RWPE2 (cell line): ENCODE data around the gene NMRK1.
A peak's percentile ranks its signal among the peaks of the same experiment; 100 is the strongest.

Experiments
- ATAC-seq: fragments of 200-7000 bp; cut with Tn5 transposase; 3 replicates; pipeline ENCODE4 v1.9.1; 2021; ENCODE audit warnings: low read depth
- DNase-seq: peaks from one replicate; pipeline ENCODE4 v3.0.0-alpha.2; 2020; ENCODE audit warnings: low spot score
- H3K27ac ChIP-seq: fragments of 450-650 bp; 2 replicates; pipeline ENCODE4 v1.5.1; 2017; ENCODE audit warnings: mild to moderate bottlenecking; ENCODE audit not compliant: poor library complexity, severe bottlenecking
- H3K27me3 ChIP-seq: fragments of 250-450 bp; sonication (Bioruptor Pico); 2 replicates; pipeline ENCODE4 v1.5.1; 2021; ENCODE audit warnings: mild to moderate bottlenecking, moderate library complexity; ENCODE audit not compliant: insufficient read depth, poor library complexity, severe bottlenecking
- H3K36me3 ChIP-seq: fragments of 250-450 bp; sonication (Bioruptor Pico); 2 replicates; pipeline ENCODE4 v1.5.1; 2020; ENCODE audit warnings: low read depth, mild to moderate bottlenecking, moderate library complexity
- H3K4me1 ChIP-seq: fragments of 250-450 bp; sonication (Bioruptor Pico); 2 replicates; pipeline ENCODE4 v1.5.1; 2021; ENCODE audit warnings: mild to moderate bottlenecking, moderate library complexity; ENCODE audit not compliant: insufficient read depth, poor library complexity, severe bottlenecking
- H3K4me3 ChIP-seq: fragments of 250-450 bp; sonication (Bioruptor Pico); 2 replicates; pipeline ENCODE4 v1.5.1; 2021; ENCODE audit warnings: mild to moderate bottlenecking, moderate library complexity; ENCODE audit not compliant: severe bottlenecking
- H3K9me3 ChIP-seq: fragments of 250-450 bp; sonication (Bioruptor Pico); 2 replicates; pipeline ENCODE4 v1.5.1; 2021; ENCODE audit warnings: mild to moderate bottlenecking, moderate library complexity; ENCODE audit not compliant: severe bottlenecking
- TF ChIP-seq, protein P1 (sequence below): fragments of 450-650 bp; IDR thresholded peaks from one replicate; pipeline ENCODE4 v1.5.1; 2017; ENCODE audit warnings: mild to moderate bottlenecking, moderate library complexity; ENCODE audit not compliant: poor library complexity, severe bottlenecking

NMRK1 gene

DNA sequence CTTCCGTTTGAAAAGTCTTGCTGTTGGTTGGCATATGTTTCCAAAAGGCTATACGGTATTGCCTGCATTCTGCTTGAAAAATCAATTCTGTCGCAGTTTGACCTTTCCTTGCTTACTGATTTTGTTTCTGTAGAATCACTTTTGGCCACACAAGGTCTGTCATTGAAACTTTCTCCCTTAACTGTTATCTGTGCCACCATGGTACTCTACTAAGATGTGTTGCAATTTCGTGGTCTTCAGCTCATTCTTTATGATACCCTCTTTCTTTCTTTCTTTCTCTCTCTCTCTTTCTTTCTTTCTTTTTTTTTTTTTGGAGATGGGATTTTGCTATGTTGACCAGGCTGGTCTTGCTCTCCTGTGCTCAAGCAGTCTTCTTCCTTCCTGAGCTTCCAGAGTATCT is 4.8 kb upstream of the NMRK1 start:
- no peak overlapping the region for H3K27ac ChIP-seq
- no peak for ATAC-seq
- TF ChIP-seq, protein P1, sequence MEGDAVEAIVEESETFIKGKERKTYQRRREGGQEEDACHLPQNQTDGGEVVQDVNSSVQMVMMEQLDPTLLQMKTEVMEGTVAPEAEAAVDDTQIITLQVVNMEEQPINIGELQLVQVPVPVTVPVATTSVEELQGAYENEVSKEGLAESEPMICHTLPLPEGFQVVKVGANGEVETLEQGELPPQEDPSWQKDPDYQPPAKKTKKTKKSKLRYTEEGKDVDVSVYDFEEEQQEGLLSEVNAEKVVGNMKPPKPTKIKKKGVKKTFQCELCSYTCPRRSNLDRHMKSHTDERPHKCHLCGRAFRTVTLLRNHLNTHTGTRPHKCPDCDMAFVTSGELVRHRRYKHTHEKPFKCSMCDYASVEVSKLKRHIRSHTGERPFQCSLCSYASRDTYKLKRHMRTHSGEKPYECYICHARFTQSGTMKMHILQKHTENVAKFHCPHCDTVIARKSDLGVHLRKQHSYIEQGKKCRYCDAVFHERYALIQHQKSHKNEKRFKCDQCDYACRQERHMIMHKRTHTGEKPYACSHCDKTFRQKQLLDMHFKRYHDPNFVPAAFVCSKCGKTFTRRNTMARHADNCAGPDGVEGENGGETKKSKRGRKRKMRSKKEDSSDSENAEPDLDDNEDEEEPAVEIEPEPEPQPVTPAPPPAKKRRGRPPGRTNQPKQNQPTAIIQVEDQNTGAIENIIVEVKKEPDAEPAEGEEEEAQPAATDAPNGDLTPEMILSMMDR = no peak

GRCh38 chr9:75090579-75090978 is 2.6 kb upstream of the NMRK1 start:
- TF ChIP-seq, protein P1 = no peak
- Histone ChIP-seq H3K4me3 (no peak overlapping the region), H3K27me3 (no peaks in the 10 kb centered on the region), H3K4me1 (peaks cover 12% of the 10 kb centered on the region), H3K27ac (no peak overlapping the region), H3K9me3 (no peaks in the 10 kb centered on the region), H3K36me3 (no peaks in the 10 kb centered on the region)
- ATAC-seq = no peak
- DNase-seq = no peak

More for the DNA sequence above, 4.8 kb upstream of the NMRK1 start:
- H3K36me3 ChIP-seq = no peaks in the 10 kb centered on the region
- no peaks in the 10 kb centered on the region for H3K27me3 ChIP-seq
- peaks cover 2% of the 10 kb centered on the region for H3K4me1 ChIP-seq
- H3K9me3 ChIP-seq = no peaks in the 10 kb centered on the region
- no peak for DNase-seq
- H3K4me3 ChIP-seq = no peak overlapping the region

DNA sequence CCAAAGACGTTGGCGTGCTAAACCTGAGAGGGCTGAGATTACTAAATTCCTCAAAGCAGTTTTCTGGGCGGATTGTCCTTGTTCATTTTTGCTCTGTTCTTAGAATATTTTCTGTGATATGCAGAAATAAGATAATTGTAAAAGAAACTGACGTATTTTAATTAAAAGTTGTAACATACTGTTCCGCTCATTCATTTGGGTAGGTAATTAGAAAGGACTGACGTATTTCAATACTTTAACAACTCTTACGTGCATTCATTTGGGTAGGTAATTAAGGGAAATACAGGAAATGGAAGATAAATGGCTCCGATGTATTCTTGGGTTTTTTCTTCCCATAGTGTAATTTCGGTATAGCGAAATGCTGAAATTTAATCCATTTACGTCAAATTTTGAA is 1.4 kb upstream of the NMRK1 start:
- Histone ChIP-seq H3K27me3 (no peaks in the 10 kb centered on the region), H3K4me3 (peak overlapping the region; percentile 62), H3K4me1 (peaks cover 16% of the 10 kb centered on the region), H3K27ac (peak overlapping the region; percentile 86), H3K9me3 (no peaks in the 10 kb centered on the region), H3K36me3 (no peaks in the 10 kb centered on the region)
- TF ChIP-seq, protein P1 = no peak
- no peak for ATAC-seq
- DNase-seq = no peak

GRCh38 chr9:75088646-75089372 is 854 bp upstream of the NMRK1 start:
- peak; percentile 61 for DNase-seq
- H3K4me3 ChIP-seq = peak overlapping the region; percentile 62
- H3K27ac ChIP-seq = peak overlapping the region; percentile 86
- no peaks in the 10 kb centered on the region for H3K9me3 ChIP-seq
- H3K36me3 ChIP-seq = no peaks in the 10 kb centered on the region
- peaks cover 20% of the 10 kb centered on the region for H3K4me1 ChIP-seq
- TF ChIP-seq, protein P1 = no peak
- peak; percentile 52 for ATAC-seq
- no peaks in the 10 kb centered on the region for H3K27me3 ChIP-seq

DNA sequence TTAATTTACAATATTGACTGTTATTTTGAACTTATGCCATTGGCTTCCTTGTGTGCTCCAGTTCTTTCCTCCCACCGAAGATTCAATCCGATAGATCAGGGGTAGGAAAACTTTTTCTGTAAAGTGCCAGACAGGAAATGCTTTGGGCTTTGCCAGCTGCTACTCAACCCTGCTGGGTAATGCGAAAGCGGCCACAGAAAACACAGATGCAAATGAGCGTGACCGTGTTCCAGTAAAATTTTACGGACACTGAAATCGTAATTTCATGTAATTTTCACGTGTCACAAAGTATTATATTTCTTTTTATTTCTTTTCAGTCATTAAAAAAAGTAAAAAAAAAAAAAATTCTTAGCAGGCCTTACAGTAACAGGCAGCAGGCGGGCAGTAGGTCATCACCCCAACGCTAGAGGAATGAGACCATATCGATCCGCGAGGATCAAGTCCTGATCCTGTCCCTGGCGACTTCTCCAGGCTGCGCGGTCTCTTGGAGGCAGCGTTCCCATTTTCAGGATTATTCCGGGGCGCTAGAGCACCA is 599 bp downstream of the NMRK1 start:
- ATAC-seq = no peak

More for the DNA sequence above, 599 bp downstream of the NMRK1 start:
- no peaks in the 10 kb centered on the region for H3K27me3 ChIP-seq
- H3K4me1 ChIP-seq = peaks cover 30% of the 10 kb centered on the region
- no peak for DNase-seq
- H3K9me3 ChIP-seq = no peaks in the 10 kb centered on the region
- TF ChIP-seq, protein P1 = no peak
- H3K4me3 ChIP-seq = peak overlapping the region; percentile 62
- no peaks in the 10 kb centered on the region for H3K36me3 ChIP-seq
- H3K27ac ChIP-seq = peak overlapping the region; percentile 86
